ENCODE results near the gene ERLIN1. TPM values are rescaled to one million over a fixed set of nuclear protein-coding genes. Genes with fewer than 3 reads are reported as not detected.

ERLIN1 gene
- total and polyA plus RNA-seq, 10 of the 15 experiments (the other 5 are each of a cell fraction or from before 2014, with no cell fraction given): 4.9 to 21.7 (median 13.0) TPM

- TF ChIP-seq PBX3 (IDR thresholded peaks at IDR 0.05; ENCODE audit: insufficient replicate concordance, low read depth, low read length): no peak
- TF ChIP-seq, protein P1, sequence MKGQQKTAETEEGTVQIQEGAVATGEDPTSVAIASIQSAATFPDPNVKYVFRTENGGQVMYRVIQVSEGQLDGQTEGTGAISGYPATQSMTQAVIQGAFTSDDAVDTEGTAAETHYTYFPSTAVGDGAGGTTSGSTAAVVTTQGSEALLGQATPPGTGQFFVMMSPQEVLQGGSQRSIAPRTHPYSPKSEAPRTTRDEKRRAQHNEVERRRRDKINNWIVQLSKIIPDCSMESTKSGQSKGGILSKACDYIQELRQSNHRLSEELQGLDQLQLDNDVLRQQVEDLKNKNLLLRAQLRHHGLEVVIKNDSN (IDR thresholded peaks at IDR 0.05; ENCODE audit: borderline replicate concordance, extremely low read length, insufficient read depth, low read depth, low read length): no peak
- no peak for TF ChIP-seq ESRRA (IDR thresholded peaks at IDR 0.05; ENCODE audit: low read length)
Measured at GRCh38 chr10:100109670-100110069, 76.2 kb downstream of the ERLIN1 start (continued).

GRCh38 chr10:100106865-100107264, 79.0 kb downstream of the ERLIN1 start:
- no peaks in the 10 kb centered on the region for H3K36me3 ChIP-seq (ENCODE audit: control insufficient read depth in 2 of 2, insufficient read depth in 2 of 2, low read length in 1 of 2)
- WGBS (ENCODE audit: insufficient coverage, insufficient replicate concordance, low lambda C conversion rate, missing lambda C conversion rate): 63% methylated on average over 11 of the region's 11 CpGs
- CTCF ChIA-PET: no interaction called here
- BruUV-seq (replicated peaks): no TSS peak
- no peaks in the 10 kb centered on the region for H3K79me2 ChIP-seq (ENCODE audit: control insufficient read depth, insufficient read depth, low read length)
- SMC1A ChIA-PET (ENCODE audit: uncharacterized antibody, unreplicated experiment): no interaction called here
- in situ Hi-C loops (cut with MboI): no loop called here
- H3K9ac ChIP-seq (ENCODE audit: control insufficient read depth, insufficient read depth, low read length): no peak overlapping the region
- TF ChIP-seq BHLHE40 (IDR thresholded peaks at IDR 0.05; ENCODE audit: borderline replicate concordance in 1 of 2, low read depth in 2 of 2, low read length in 1 of 2) (no peak), ZZZ3 (IDR thresholded peaks at IDR 0.05; ENCODE audit: control insufficient read depth, insufficient read length, low read depth) (no peak), KLF5 (IDR thresholded peaks at IDR 0.05; ENCODE audit: partially characterized antibody) (no peak), WRNIP1 (IDR thresholded peaks at IDR 0.05; ENCODE audit: borderline replicate concordance, low read depth, low read length) (no peak), SPI1 (IDR thresholded peaks at IDR 0.05; ENCODE audit: borderline replicate concordance, insufficient read depth, low read depth, low read length) (no peak), ZNF622 (IDR thresholded peaks at IDR 0.05) (no peak), CEBPB (IDR thresholded peaks at IDR 0.05; ENCODE audit: borderline replicate concordance in 1 of 2, low read depth in 2 of 2, low read length in 2 of 2) (no peak), CREB1 (IDR thresholded peaks at IDR 0.05; ENCODE audit: low read depth) (no peak), SMARCA5 (IDR thresholded peaks at IDR 0.05) (no peak), ELK1 (IDR thresholded peaks at IDR 0.05; ENCODE audit: low read depth, low read length) (no peak), RAD51 (IDR thresholded peaks at IDR 0.05) (no peak), LARP7 (IDR thresholded peaks at IDR 0.05) (no peak), PAX8 (IDR thresholded peaks at IDR 0.05) (no peak)
- TF ChIP-seq, protein P2, sequence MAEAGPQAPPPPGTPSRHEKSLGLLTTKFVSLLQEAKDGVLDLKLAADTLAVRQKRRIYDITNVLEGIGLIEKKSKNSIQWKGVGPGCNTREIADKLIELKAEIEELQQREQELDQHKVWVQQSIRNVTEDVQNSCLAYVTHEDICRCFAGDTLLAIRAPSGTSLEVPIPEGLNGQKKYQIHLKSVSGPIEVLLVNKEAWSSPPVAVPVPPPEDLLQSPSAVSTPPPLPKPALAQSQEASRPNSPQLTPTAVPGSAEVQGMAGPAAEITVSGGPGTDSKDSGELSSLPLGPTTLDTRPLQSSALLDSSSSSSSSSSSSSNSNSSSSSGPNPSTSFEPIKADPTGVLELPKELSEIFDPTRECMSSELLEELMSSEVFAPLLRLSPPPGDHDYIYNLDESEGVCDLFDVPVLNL (IDR thresholded peaks at IDR 0.05; ENCODE audit: low read depth, low read length): no peak
- no peak overlapping the region for H3K4me3 ChIP-seq
- H3K4me2 ChIP-seq (ENCODE audit: control insufficient read depth, insufficient read depth): no peak overlapping the region
- no peak for FAIRE-seq
- RAD21 ChIA-PET (ENCODE audit: unreplicated experiment): no interaction called here
- no peak for ATAC-seq
- no peak overlapping the region for H3K27ac ChIP-seq (ENCODE audit: control insufficient read depth, insufficient read depth)
- H3K9me3 ChIP-seq (replicated peaks; ENCODE audit: control insufficient read depth, insufficient read depth, low read length): no peaks in the 10 kb centered on the region; the same call in 2 of the 3 replicates
- no peak overlapping the region for H2AFZ ChIP-seq (ENCODE audit: control insufficient read depth, low read depth, low read length)
- intact Hi-C loops (cut with micrococcal nuclease; ENCODE audit: unreplicated experiment): no loop called here
- H3K27me3 ChIP-seq (replicated peaks in 1 of 2; ENCODE audit: control insufficient read depth in 2 of 2, insufficient read depth in 2 of 2, low read length in 1 of 2): no peaks in the 10 kb centered on the region; a peak in 1 of 4 replicates
- no peaks in the 10 kb centered on the region for H4K20me1 ChIP-seq (ENCODE audit: control insufficient read depth, insufficient read depth)
- H3K4me1 ChIP-seq (ENCODE audit: control insufficient read depth, insufficient read depth, low read length): no peaks in the 10 kb centered on the region
- no peak for DNase-seq (ENCODE audit: low read depth, low spot score)
- POLR2A ChIA-PET: interaction anchor here (0.6 kb wide), 1 partner anchor 33 kb away, joined by 4 read pairs; no protein-coding TSS in a partner anchor
